Measurements from ENCODE around the gene NAA15.

NAA15 gene

GRCh38 chr4:139301113-139301820, at the start of gene NAA15:
TSS of gene NAA15 (plus strand) at chr4:139301505. CDS start at chr4:139301778, 273 bp downstream.
- TF ChIP-seq TAF1 (IDR thresholded peaks at IDR 0.05; ENCODE audit: low read depth) (peak; percentile 87), ZBTB7A (IDR thresholded peaks at IDR 0.05; ENCODE audit: low read depth) (no peak), TEAD4 (IDR thresholded peaks at IDR 0.05) (peak; percentile 26; the same call in 1 of the 2 replicates), NFIC (IDR thresholded peaks at IDR 0.05) (no peak), RAD21 (IDR thresholded peaks at IDR 0.05; ENCODE audit: low read depth) (no peak), CREB1 (IDR thresholded peaks at IDR 0.05; ENCODE audit: low read depth) (no peak), REST (IDR thresholded peaks at IDR 0.05; ENCODE audit: low read depth) (no peak), TCF12 (IDR thresholded peaks at IDR 0.05; ENCODE audit: low read depth) (peak; percentile 69), MAX (IDR thresholded peaks at IDR 0.05) (peak; percentile 98), FOXM1 (IDR thresholded peaks at IDR 0.05; ENCODE audit: borderline replicate concordance, low read depth) (peak; percentile 40; the same call in 1 of the 2 replicates), USF1 (IDR thresholded peaks at IDR 0.05) (peak; percentile 81), EGR1 (IDR thresholded peaks at IDR 0.05) (0 out of 2 replicates have a peak, but pooled peaks have one; percentile 42), CEBPB (IDR thresholded peaks at IDR 0.05) (no peak), EP300 (IDR thresholded peaks at IDR 0.05; ENCODE audit: borderline replicate concordance) (peak; percentile 17; the same call in 1 of the 2 replicates), YY1 (IDR thresholded peaks at IDR 0.05; ENCODE audit: low read depth) (peak; percentile 97)

GRCh38 chr4:139253046-139253445, 48.3 kb upstream of the NAA15 start:
- TF ChIP-seq YY1 (IDR thresholded peaks at IDR 0.05; ENCODE audit: low read depth) (no peak), TCF12 (IDR thresholded peaks at IDR 0.05; ENCODE audit: low read depth) (no peak), MAX (IDR thresholded peaks at IDR 0.05) (no peak), EP300 (IDR thresholded peaks at IDR 0.05; ENCODE audit: borderline replicate concordance) (no peak), REST (IDR thresholded peaks at IDR 0.05; ENCODE audit: low read depth) (no peak), TAF1 (IDR thresholded peaks at IDR 0.05; ENCODE audit: low read depth) (no peak), USF1 (IDR thresholded peaks at IDR 0.05) (no peak), FOXM1 (IDR thresholded peaks at IDR 0.05; ENCODE audit: borderline replicate concordance, low read depth) (no peak), TEAD4 (IDR thresholded peaks at IDR 0.05) (no peak), CREB1 (IDR thresholded peaks at IDR 0.05; ENCODE audit: low read depth) (no peak), ZBTB7A (IDR thresholded peaks at IDR 0.05; ENCODE audit: low read depth) (no peak), CEBPB (IDR thresholded peaks at IDR 0.05) (no peak), NFIC (IDR thresholded peaks at IDR 0.05) (no peak), RAD21 (IDR thresholded peaks at IDR 0.05; ENCODE audit: low read depth) (no peak), EGR1 (IDR thresholded peaks at IDR 0.05) (no peak)

- no peak for TF ChIP-seq CEBPB (IDR thresholded peaks at IDR 0.05)
- no peak for TF ChIP-seq TEAD4 (IDR thresholded peaks at IDR 0.05)
- TF ChIP-seq TAF1 (IDR thresholded peaks at IDR 0.05; ENCODE audit: low read depth), result no peak
- no peak for TF ChIP-seq EP300 (IDR thresholded peaks at IDR 0.05; ENCODE audit: borderline replicate concordance)
- no peak for TF ChIP-seq TCF12 (IDR thresholded peaks at IDR 0.05; ENCODE audit: low read depth)
Observed at GRCh38 chr4:139253713-139254112, 47.6 kb upstream of the NAA15 start.

GRCh38 chr4:139256349-139256748, 45.0 kb upstream of the NAA15 start:
- no peak for TF ChIP-seq USF1 (IDR thresholded peaks at IDR 0.05)
- no peak for TF ChIP-seq NFIC (IDR thresholded peaks at IDR 0.05)
- no peak for TF ChIP-seq EP300 (IDR thresholded peaks at IDR 0.05; ENCODE audit: borderline replicate concordance)
- no peak for TF ChIP-seq REST (IDR thresholded peaks at IDR 0.05; ENCODE audit: low read depth)
- no peak for TF ChIP-seq FOXM1 (IDR thresholded peaks at IDR 0.05; ENCODE audit: borderline replicate concordance, low read depth)
- TF ChIP-seq TAF1 (IDR thresholded peaks at IDR 0.05; ENCODE audit: low read depth), result no peak
- TF ChIP-seq RAD21 (IDR thresholded peaks at IDR 0.05; ENCODE audit: low read depth), result no peak
- no peak for TF ChIP-seq CEBPB (IDR thresholded peaks at IDR 0.05)
- TF ChIP-seq ZBTB7A (IDR thresholded peaks at IDR 0.05; ENCODE audit: low read depth), result no peak
- no peak for TF ChIP-seq YY1 (IDR thresholded peaks at IDR 0.05; ENCODE audit: low read depth)
- TF ChIP-seq MAX (IDR thresholded peaks at IDR 0.05), result no peak
- TF ChIP-seq TCF12 (IDR thresholded peaks at IDR 0.05; ENCODE audit: low read depth), result no peak
